Activated CD4-positive, alpha-beta T cell treated with anti-CD3 and anti-CD28 coated beads for 4 hours (primary cell): ENCODE measurements around the gene OR10AD1.
A peak's percentile ranks its signal among the peaks of the same experiment; 100 is the strongest.
"Not testable (repeated sequence)": the region's sequence is repeated elsewhere in the genome, so short reads cannot be mapped to it uniquely, and the experiment has no call there.

Experiments
- DNase-seq, 2 donors: peaks; one replicate each; pipeline ENCODE4 v3.0.0-alpha.2; 2020

Gene OR10AD1

DNA sequence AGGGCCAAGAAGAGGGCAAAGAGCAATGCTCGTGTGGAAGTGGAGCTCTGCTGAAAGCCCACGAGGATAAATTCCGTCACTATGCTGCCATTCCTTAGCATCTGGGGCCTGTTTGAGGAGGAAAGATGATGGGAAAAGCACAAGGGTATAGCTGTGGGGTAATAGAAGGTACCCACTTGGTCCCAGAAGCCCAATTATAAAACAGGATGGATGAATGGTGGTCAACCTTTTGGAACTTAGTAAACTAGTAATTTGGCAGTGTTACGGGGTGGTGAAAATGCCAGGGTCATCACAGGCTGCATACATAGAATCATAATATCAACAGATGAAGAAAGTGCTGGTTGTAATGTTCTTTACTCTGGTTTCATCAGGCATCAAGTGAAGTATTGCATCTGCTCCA lies at the start of gene OR10AD1:
Gene OR10AD1 (minus strand): TSS at position 101 of the 400 bp plus-strand sequence. CDS start 0 bp downstream, at position 101.
- DNase-seq: no peak

DNA sequence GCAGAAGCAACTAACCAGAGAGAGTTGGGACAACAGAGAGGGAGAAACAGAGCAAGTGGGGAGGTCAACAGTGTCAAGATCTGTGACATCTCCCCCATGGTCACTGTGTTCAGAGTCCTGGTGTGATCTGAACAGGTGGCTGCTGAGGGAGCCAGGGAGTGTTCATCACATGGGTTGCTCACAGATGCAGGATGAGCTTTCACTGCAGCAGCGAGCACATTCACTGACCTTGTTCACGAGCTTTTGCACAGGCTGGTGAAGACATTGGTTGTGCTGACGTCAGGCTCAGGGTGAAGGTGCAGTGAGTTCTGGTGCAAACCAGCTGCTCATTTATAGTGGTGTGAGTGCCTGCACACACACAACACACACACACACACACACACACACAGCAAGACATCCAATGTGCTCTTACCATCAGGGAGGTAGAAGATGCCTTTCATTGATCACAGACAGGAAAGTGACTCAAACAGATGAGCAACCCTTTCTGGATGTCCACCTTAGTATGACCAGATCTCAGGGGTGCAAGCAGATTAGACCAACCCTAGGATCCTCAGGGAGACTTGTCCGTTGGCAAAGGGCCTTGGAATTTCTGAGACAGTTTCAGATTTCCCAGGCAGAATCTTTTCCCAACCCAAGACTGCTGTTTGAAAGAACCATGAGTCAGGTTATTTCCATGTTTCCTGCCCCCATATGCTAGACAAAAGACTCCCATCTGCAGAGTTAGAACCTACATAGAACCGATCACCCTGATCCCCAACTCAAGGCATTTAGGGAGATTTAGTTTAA lies 44.3 kb upstream of the OR10AD1 start:
- DNase-seq: no peak

- no peak for DNase-seq
These were observed 34.1 kb upstream of the OR10AD1 start for GRCh38 chr12:48237162-48237561.

- no peak for DNase-seq
These were observed 32.8 kb upstream of the OR10AD1 start for GRCh38 chr12:48235796-48236333.

- DNase-seq: not testable (repeated sequence)
These were observed 28.3 kb upstream of the OR10AD1 start for GRCh38 chr12:48231169-48231958.

DNA sequence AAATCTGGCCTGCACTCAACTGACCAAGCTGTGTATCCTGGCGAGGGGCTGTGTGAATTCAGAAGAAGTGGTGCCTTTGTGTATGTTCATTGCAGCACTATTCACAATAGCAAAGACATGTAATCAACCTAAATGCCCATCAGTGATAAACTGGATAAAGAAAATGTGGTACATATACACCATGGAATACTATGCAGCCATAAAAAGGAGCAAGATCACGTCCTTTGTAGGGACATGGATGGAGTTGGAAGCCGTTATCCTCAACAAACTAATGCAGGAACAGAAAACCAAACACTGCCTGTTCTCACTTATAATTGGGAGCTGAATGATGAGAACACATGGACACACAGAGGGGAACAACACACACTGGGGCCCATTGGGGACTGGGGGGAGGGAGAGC lies 21.4 kb upstream of the OR10AD1 start:
- DNase-seq: not testable (repeated sequence)

GRCh38 chr12:48221645-48222044 lies 18.6 kb upstream of the OR10AD1 start:
- no peak for DNase-seq

GRCh38 chr12:48220701-48221100 lies 17.6 kb upstream of the OR10AD1 start:
- DNase-seq: no peak

DNA sequence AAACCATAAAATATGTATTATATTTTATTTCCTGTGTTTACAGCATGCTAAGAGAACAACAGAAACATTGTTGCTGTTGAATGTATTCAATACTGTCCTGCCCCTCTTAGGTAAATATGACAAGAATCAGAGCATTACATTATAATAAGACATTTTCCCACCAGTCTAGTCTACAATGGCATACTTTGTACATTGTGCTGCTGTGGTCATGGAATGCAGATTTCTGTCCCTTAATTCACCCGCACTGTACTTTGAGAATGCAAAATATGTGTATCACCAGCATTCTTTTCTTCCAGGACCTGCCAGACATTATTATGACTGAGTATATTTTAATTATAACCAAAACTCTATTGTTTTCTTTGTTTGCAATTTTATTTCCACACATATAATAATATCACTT lies 16.5 kb upstream of the OR10AD1 start:
- no peak for DNase-seq

DNA sequence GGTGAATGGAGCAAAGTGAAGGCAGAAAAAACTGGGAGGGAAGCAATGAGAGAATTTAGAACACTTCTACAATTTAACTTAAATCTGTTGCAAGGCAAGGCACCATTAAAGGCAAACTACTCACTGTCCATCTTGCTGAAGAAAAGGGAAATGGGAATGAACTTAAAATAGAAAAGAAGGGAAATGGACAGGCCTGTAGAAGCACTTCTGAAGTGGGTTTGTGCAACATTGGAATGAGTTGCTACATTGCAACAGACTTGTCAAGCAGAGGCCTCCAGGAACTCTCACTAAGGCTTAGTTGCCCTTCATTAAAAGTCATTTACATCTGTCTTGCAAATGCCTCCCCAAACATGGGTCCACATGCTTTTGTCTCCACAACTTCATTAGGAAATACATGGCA lies 13.7 kb upstream of the OR10AD1 start:
- no peak for DNase-seq

DNA sequence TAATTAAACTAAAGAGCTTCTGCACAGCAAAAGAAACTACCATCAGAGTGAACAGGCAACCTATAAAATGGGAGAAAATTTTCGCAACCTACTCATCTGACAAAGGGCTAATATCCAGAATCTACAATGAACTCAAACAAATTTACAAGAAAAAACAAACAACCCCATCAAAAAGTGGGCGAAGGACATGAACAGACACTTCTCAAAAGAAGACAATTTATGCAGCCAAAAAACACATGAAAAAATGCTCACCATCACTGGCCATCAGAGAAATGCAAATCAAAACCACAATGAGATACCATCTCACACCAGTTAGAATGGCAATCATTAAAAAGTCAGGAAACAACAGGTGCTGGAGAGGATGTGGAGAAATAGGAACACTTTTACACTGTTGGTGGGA lies 6.4 kb upstream of the OR10AD1 start:
- DNase-seq: not testable (repeated sequence)

DNA sequence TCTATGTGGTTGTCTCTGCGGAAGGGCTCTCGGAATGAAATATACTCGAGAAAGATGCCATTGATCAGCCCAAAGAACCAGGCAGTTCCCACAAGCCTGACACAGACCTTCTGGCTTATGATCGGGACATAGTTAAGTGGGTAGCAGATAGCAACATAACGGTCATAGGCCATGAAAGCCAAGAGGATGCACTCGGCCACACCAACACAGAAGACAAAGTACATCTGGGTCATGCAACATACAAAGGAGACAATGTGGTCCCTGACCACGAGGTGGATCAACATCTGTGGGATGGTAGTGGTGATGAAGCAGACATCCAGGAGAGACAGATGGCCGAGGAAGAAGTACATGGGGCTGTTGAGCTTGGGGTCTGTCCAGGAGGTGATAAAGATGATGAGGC lies 326 bp downstream of the OR10AD1 start:
- no peak for DNase-seq

DNA sequence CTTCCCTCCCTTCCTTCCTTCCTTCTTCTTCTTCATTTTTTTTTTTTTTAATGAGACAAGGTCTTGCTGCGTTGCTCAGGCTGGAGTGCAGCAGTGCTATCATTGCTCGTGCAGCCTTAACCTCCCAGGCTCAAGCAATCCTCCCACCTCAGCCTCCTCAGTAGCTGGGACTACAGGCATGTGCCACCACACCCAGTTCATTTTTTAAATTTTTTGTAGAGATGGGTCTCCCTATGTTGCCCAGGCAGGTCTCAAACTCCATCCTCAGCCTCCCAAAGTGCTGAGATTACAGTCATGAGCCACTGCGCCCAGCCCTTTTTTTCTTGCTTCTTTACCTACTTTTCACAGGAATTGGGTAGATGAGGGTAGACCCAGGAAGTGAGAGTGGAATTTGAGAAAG lies 1.6 kb downstream of the OR10AD1 start:
- no peak for DNase-seq

- DNase-seq: no peak
These were observed 2.0 kb downstream of the OR10AD1 start for GRCh38 chr12:48201091-48201490.

DNA sequence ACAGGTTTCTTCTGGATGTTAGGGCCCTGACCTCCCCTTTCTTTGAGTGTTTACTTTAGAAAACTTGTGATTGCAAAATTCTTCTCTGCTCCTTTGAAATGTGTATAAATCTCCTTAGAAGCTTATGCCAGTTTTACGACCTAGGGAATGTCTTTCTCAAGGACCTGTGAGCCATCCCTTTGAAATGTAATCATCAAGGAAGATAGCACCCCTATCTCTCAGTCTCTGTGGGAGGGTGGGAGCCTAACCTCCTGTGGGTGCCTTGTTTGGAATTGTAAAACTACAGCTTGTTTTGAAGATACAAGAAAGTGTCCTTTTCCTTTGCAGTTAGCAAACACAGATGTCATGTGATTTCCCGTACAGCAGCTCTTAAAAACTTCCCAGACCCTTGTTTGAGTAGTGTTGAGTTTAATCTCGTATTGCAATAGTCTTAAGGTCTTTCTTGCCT lies 3.3 kb downstream of the OR10AD1 start:
- peak; percentile 31 to 44 for DNase-seq

GRCh38 chr12:48198985-48199384 lies 4.1 kb downstream of the OR10AD1 start:
- DNase-seq: no peak

- peak in 1 of 2 donors; percentile 19 for DNase-seq
These were observed 4.5 kb downstream of the OR10AD1 start for GRCh38 chr12:48198672-48198971.

DNA sequence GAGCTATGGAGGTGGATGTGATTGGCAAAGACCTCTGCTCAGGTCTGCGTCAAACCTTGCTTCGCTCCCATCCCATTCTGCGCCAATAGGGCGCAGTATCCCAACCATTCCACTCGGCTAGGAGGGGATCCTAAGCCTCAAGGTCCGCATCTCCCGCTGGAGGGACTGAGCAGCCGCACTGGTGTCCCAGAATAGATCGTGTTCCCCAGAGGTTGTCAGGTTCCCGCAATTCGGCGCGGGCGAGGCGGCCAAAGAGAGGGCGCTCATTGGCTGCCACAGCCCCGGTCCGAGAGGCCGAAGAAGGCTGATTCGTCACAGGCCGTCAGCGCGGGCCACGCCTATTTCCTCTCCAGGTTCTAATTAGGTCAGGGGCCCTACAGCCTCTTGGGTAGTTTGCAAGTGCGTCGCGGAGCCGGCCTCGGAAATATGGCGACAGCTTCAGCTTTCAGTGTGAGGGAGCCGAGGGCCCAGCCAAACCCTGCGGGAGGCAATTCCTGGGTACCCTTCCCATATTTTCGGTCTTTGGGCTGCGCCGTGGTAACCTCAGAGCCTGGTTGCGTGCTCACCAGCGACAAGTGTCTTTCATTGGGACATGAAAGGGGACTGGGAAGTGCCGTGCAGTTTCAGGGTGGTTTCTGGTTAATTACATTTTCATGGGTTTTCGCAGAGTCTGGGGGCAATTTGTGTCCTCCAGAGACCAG lies 5.0 kb downstream of the OR10AD1 start:
- peak; percentile 86 to 87 for DNase-seq

- DNase-seq: no peak
These were observed 5.5 kb downstream of the OR10AD1 start for GRCh38 chr12:48197549-48197970.

DNA sequence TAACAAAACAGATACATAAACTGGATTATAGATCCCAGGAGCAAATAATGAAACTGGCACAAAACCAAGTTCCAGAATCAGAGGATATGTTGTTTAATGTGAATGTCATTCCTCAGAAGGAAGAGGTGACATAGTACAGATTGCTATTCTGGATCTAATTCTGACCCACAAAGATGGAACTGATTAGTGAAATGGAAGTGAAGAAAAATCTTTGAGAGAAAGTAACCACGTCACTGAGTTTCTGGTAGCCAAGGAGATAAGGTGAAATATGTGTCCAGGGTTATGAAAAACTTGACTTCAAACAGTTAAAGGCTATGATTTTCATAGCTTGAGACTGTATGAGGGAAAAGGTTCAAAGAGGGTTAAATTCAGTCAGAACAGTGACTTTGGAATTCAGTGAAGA lies 8.3 kb downstream of the OR10AD1 start:
- DNase-seq: no peak

DNA sequence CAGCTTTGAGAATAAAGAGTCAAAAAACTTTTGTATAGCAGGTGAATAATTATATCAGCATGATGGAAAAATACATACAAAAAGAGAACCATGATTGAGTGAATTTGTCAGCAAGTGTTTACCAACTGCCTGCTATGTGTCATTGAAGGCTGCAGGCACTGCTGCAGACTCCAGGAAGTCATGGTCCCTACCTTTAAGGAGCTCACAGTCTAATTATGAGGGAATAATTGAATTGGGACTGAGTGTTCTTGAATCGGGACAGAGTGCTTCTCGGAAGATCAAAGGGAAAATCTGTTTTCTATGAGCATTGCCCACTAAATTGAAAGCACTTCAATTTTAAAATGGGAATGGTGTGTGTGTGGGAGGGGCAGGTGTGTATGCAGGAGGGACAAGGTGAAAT lies 9.5 kb downstream of the OR10AD1 start:
- DNase-seq: no peak

DNA sequence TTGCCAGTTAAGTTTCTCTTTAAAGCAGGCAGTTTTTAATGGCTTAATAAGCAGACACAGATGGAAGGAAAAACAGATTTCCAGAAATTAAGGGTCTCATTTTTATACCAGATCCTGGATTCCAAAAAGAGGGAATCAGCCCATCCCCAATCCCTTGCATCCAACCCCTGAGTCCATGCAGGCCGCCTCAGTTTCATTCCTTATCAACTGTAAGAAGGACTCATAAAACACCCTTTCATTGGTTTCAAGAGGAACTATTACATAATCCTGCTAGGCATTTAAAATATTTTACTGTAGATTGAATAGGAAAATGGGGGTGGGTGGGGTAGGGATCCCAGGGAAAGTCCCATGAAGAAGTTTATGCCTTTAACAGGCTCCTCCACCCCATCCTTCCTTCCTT lies 10.2 kb downstream of the OR10AD1 start:
- DNase-seq: no peak

GRCh38 chr12:48191096-48191495 lies 12.0 kb downstream of the OR10AD1 start:
- DNase-seq: no peak
